GM19328 (cell line): ENCODE results near the gene ZNF407.
"Not testable (repeated sequence)": the region's sequence is repeated elsewhere in the genome, so short reads cannot be mapped to it uniquely, and the experiment has no call there.

ENCODE experiments used
- ATAC-seq: cut with Tn5 transposase; IDR thresholded peaks from one replicate; pipeline ENCODE4 v1.9.1; 2021; ENCODE audit warnings: mild to moderate bottlenecking, moderate library complexity; ENCODE audit not compliant: unreplicated experiment

ZNF407 gene

GRCh38 chr18:74950479-74950878, 352.8 kb downstream of the ZNF407 start:
- ATAC-seq, result no peak

GRCh38 chr18:74951165-74951760, 353.6 kb downstream of the ZNF407 start:
- ATAC-seq, result no peak

GRCh38 chr18:74957588-74958224, 360.0 kb downstream of the ZNF407 start:
- no peak for ATAC-seq

- ATAC-seq, result no peak
Observed at GRCh38 chr18:74959216-74959615, 361.5 kb downstream of the ZNF407 start.

- no peak for ATAC-seq
Observed at GRCh38 chr18:74961596-74961995, 363.9 kb downstream of the ZNF407 start.

- peak; percentile 63 for ATAC-seq
Observed at GRCh38 chr18:74963820-74964446, 366.3 kb downstream of the ZNF407 start.

- ATAC-seq, result no peak
Observed at GRCh38 chr18:74965682-74966081, 368.0 kb downstream of the ZNF407 start.

GRCh38 chr18:74967438-74967837, 369.8 kb downstream of the ZNF407 start:
- ATAC-seq, result no peak

- ATAC-seq, result no peak
Observed at GRCh38 chr18:74967979-74968378, 370.3 kb downstream of the ZNF407 start.

- not testable (repeated sequence) for ATAC-seq
Observed at GRCh38 chr18:74971358-74971757, 373.7 kb downstream of the ZNF407 start.

GRCh38 chr18:74971776-74972175, 374.1 kb downstream of the ZNF407 start:
- ATAC-seq, result not testable (repeated sequence)

- no peak for ATAC-seq
Observed at GRCh38 chr18:74972354-74972753, 374.7 kb downstream of the ZNF407 start.

- ATAC-seq, result no peak
Observed at GRCh38 chr18:74975001-74975400, 377.3 kb downstream of the ZNF407 start.

- no peak for ATAC-seq
Observed at GRCh38 chr18:74976331-74976909, 378.8 kb downstream of the ZNF407 start.

GRCh38 chr18:74977041-74977440, 379.4 kb downstream of the ZNF407 start:
- no peak for ATAC-seq

GRCh38 chr18:74980669-74981068, 383.0 kb downstream of the ZNF407 start:
- no peak for ATAC-seq

- no peak for ATAC-seq
Observed at GRCh38 chr18:74981476-74981875, 383.8 kb downstream of the ZNF407 start.

- no peak for ATAC-seq
Observed at GRCh38 chr18:74982946-74983635, 385.4 kb downstream of the ZNF407 start.

- ATAC-seq, result no peak
Observed at GRCh38 chr18:74989134-74989533, 391.5 kb downstream of the ZNF407 start.

GRCh38 chr18:74990563-74991081, 393.0 kb downstream of the ZNF407 start:
- ATAC-seq, result no peak
